Lung microvascular endothelial cell (primary cell): Measurements from ENCODE around the gene YPEL5. TPM values are rescaled to one million over a fixed set of nuclear protein-coding genes. Genes with fewer than 3 reads are reported as not detected.
A peak's percentile ranks its signal among the peaks of the same experiment; 100 is the strongest.
"Not testable (repeated sequence)": the region's sequence is repeated elsewhere in the genome, so short reads cannot be mapped to it uniquely, and the experiment has no call there.

Source experiments
- DNase-seq, 2 donors: peaks; one replicate each; pipeline versions ENCODE4 v3.0.0 to v3.0.0-alpha.2; 2010; ENCODE audit warnings: low read depth in 2 of 2
- total RNA-seq: library from RNA; depleted of rRNA; stranded (reverse); fragments of >200 nt; gene quantifications from 2 replicates; pipeline ENCODE4 v1.2.1, GENCODE V29; 2014

The YPEL5 gene
- total RNA-seq, 1 donor from 2014 or later = 101 TPM

GRCh38 chr2:30136764-30137444 is 9.9 kb upstream of the YPEL5 start:
- DNase-seq = peak; percentile 65 to 89

DNA sequence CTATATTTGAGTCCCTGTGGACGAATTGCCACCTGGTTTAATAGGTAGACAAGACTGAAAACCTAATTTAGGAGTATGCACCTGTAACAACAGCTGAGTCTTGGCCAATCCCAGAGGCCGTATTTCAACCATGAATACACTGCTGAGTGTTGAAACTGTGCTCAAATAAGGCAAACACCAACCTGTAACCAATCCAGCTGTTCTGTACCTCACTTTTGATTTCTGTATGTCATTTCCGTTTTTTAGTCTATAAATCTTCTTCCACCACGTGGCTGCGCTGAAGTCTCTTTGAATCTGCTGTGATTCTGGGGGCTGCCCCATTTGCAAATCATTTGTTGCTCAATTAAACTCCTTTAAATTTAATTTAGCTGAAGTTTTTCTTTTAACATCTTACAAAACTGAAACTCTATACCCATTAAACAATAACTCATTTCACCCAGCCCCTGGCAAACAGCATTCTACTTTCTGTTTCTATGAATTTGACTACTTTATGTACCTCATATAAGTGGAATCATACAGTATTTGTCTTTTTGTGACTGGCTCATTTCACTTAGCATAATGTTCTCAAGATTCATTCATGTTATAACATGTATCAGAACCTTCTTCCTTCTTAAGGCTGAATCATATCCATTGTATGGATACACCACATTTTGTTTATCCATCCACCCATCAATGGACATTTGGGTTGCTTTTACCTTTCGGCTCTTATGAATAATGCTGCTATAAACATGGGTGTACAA is 7.5 kb upstream of the YPEL5 start:
- no peak for DNase-seq

GRCh38 chr2:30141136-30141535 is 5.7 kb upstream of the YPEL5 start:
- DNase-seq = no peak

- DNase-seq = no peak
These were observed 2.5 kb upstream of the YPEL5 start for GRCh38 chr2:30144260-30144659.

DNA sequence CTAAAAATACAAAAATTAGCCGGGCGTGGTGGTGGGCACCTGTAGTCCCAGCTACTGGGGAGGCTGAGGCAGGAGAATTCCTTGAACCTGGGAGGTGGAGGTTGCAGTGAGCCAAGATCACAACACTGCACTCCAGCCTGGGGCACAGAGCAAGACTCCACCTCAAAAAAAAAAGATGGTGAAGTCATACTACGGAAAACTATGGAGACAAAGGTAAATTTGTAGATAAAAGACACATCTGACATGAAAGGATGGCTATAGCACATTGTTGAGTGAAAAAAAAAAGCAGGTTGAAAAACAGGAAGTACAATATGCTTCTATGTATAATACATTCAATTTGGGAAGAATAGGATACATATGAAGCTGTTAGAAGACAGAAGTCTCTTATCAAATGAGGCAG is 1.9 kb upstream of the YPEL5 start:
- not testable (repeated sequence) for DNase-seq

GRCh38 chr2:30145826-30146336 is 926 bp upstream of the YPEL5 start:
- no peak for DNase-seq

DNA sequence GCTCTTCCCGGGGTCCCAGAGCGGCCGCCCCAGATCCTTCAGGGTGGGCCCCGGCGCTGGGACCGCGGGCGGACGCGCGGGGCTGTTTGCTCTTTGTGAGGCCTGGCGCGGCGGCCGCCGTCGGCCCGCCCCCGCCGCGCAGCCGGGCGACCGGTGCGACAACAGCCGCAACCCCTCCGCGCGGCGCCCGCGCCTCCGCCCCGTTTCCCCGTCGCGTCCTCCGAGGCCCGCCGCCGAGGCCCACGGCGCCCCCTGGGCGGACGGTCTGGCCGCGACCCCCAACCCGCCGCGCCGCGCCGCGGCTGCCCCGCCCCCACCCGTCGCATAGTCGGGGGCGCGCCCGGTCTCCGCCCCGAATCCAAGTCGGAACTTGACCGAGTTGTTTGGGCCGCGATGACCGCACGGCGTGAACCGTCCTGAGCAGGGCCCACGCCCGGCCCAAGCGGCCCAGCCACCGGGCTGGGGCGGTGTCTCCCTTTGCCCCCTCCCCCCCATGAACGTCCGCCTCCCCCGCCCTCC is 448 bp downstream of the YPEL5 start:
- DNase-seq = peak in 1 of 2 donors; percentile 4

DNA sequence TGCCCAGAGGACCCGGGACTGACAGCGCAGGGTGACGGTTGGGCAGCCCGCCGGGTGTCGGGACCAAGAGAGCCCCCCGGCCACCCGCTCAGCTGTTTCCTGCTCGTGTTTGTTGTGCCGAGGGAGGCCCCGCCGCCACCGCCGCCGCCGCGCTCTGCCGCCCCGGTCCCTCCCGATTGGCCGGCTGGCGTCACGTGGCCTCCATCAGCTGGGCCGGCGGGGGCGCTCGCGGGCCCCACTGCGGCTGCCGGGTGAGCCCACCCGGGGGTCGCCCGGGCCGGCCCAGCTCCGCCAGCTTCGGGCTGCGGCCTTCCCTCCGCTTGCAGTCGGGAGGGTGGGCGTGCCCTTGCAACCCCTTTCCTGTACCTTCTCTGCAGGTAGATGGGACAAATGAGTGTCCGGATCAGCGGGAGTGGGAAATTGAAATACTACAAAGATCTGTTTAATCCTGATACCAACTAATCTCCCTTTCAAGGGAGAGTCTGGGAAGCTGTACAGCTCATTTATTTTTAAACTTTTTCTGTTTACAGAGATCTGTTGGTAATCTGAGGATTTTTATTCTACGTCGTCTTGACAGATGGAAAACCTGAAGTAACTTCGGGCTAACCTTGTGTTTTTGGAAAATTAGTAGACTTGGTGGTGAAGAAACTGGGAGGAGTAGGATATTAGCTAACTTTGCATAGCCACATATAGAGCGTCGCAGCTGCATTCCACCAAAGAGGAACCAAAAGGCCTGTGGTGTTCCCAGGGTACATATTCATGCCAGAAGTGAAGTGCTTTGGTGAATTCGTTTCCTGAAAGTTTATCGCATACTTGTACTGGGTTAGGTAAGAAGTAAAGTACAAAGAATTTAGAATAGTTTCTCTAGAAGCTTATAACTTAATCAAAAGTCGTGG is 1.2 kb downstream of the YPEL5 start:
- peak; percentile 77 to 86 for DNase-seq

- DNase-seq = no peak
These were observed 2.0 kb downstream of the YPEL5 start for GRCh38 chr2:30148850-30149249.

DNA sequence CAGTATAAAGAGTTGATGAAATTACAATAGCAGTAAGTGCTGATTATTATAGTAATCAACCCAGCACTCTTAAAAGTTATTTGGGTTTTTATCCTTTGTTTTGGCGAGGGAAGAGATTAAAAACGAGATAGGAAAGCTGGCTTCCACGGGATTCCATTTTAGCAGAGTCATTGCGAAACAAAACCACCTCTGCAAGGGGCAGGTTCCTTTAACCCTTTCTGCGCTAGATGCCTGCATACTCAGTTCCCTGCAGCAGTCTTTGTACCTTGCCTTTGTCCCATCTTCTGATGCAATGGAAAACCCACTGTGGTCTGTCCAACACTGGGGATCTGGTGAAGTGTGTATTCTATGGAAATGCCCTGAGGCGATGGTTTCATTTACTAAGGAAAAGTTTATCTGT is 2.7 kb downstream of the YPEL5 start:
- DNase-seq = peak; percentile 25 to 37

DNA sequence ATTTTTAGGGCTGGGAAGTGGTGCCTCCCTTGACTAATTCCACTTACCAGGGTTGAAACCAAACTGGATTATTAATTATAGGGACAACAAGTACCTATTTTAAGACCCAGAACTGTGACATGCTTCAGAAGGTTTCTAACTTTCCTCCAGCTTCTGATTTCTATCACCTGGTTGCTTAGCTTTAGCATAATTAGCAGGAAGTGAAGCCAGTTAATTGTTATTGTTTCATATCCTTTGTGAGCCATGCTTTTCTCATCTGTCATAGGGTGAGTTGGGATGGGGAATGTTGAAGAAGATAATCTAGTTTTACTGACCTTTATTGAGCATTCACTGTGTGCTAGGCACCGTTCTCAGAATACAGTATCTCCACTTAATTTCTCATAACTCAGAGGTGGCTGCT is 3.2 kb downstream of the YPEL5 start:
- no peak for DNase-seq

DNA sequence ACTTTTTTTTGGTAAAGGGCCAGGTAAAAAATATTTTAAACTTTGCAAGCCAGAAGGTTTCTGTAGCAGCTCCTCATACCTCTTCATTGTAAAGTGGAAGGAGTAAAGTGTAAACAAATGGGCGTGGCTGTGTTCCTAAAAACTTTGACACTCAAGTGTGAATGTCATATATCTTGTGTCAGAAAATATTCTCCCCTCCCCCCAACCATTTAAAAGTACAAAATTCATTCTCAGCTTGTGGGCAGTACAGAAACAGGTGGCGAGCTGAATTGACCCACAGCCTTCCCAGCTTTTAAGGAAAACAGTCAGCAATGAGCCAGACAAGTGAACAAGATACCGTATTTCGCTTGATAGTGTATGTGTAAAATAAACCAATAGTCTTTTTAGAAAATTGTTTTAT is 4.0 kb downstream of the YPEL5 start:
- DNase-seq = no peak

DNA sequence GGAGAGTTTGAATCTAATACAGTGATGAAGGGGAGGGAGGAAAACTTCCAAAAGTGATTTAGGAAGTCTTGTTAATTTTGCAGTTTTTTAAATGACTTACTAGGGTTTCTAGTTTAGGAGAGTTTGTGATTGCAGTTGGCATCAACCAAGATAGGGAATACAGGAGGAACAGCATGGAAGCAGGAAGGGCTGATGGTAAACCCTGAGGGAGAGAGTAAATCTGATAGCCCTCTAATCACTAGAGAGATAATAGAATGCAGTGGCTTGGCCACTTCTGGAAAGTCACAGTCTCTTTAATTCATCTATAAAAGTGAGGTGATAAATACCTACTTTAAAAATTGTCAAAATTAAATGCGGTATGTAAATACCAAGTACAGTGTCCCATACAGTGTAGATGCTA is 5.6 kb downstream of the YPEL5 start:
- no peak for DNase-seq

- peak in 1 of 2 donors; percentile 67 for DNase-seq
These were observed 8.4 kb downstream of the YPEL5 start for GRCh38 chr2:30155202-30155601.

DNA sequence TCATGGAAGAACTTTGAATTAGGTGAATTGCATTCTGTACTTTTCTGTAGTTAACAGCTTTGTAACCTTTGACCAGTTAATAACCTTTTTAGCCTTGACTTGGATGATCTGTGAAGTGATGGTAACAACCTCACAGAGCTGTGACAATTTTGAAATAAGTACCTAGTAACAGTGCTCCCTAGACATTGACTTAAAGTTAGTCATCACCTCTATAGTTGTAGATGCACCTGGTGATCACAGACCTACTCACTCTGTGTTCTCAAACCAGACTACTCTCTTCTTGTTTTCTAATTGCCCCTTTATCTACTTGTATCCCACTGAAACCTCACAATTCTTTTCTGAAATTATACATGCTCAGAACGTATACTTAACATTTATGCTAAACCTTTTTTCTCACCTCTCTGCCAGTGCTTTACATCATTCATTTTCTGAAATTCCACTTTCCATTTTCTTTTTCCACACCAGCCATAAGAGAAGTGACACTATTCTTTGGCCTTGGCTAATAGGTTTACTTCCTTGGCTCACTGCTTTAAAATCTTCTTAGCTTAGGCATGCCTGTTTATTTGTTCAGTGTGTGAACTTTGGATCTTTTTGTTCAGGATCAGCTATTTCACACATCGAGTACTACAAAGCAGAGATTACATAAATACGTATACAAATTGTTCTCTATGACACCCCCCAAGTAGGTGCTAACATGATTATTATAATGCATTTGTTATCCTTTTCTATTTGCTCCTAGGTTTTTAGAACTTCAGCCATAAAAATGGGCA is 9.3 kb downstream of the YPEL5 start:
- no peak for DNase-seq

- no peak for DNase-seq
These were observed 10.8 kb downstream of the YPEL5 start for GRCh38 chr2:30157616-30158015.

DNA sequence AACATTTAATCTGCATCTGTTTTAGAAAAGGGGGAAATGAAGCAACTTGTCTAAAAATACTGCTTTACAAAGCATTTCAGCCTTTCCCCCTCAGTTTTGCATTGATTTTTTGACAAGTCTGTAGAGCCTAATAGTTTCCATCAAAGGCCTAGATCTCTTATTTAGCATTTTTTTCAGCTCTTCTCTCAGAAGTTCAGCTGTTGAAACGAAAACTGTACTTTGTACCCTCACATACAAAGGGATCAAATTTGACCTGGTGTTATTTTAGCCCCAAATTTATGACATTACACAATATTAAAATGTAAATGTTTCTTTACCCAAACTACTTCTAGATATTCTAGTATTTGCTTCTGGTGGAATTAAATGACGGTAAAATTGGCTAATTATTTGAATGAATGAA is 13.0 kb downstream of the YPEL5 start:
- DNase-seq = no peak

DNA sequence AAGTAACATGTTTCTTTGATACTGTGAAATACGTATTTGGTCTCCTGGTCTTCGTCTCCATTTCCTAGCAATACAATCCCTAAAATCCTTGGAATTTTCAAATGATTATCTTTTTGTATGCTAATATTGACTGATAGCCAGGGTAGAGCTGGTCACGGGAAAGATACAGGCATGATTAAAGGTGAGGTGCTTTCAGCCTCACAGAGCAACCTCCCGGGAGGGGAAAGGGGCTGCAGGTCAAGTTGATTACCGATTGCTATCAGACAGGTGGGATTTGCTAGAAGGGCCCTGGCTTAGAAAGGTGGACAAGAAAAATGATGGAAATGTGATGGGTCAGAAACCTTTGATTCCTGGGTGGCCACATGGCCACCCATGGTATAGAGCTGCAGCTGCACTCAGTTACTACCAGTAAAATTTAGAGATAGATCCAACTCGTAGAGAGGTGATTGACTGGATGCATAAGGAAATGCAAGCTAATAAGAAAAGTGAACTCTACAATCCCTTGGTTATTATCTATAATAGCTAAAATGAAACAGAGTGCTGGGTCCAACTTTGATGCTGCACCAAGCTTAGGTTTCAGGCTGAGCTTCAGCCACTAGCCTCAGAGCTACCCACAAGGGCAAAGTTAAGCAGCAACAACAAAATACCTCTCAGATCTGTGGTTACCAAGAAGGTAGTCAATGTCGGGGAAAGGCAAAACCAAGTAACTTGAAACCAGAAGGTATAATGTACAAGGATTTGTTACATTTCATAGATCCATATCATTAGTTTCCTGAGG is 15.3 kb downstream of the YPEL5 start:
- DNase-seq = no peak

DNA sequence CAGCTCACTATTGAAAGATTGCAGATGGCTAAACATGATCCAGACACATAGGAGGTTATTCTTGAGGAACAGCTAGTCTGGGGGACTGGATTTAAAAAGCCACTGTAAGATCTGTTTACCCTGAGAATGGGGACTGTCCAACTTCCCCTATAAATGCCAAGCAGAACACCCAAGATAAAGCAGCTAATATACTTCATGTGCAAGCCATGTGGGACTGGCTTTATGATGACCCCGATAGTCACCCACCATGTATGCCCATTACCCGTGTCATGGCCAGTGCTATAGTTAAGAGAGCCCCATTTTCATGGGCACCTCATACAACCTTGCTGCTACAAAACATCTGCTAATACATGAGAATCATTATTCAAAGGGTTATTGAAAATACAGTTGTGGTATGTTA is 16.0 kb downstream of the YPEL5 start:
- DNase-seq = no peak
